ENCODE results near the gene SEC16B. TPM values are rescaled to one million over a fixed set of nuclear protein-coding genes. Genes with fewer than 3 reads are reported as not detected.

SEC16B gene
- total and polyA plus RNA-seq, 2 donors, result 0.28 to 1.6 TPM

DNA sequence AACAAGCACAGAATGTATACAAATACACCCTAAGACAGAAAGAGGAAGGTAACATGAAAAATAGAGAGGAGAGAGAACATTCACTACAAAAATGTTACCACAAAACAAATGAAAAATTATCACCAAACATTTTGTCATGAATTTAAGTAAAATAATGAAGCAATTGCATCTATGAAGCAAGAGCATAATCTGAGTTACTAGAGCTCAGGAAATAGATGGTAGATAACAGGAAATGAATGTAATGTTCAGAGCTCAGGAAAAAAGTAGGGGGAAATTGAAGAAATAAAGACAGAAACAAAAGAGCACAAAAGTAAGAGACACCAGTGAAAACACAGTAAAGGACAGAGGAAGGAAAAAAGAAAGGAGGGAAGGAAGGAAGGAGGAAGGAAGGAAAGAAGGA is 19.4 kb downstream of the SEC16B start:
- H3K36me3 ChIP-seq (ENCODE audit: control insufficient read depth in 2 of 2, insufficient read depth in 2 of 2, low read length in 1 of 2), result no peaks in the 10 kb centered on the region

DNA sequence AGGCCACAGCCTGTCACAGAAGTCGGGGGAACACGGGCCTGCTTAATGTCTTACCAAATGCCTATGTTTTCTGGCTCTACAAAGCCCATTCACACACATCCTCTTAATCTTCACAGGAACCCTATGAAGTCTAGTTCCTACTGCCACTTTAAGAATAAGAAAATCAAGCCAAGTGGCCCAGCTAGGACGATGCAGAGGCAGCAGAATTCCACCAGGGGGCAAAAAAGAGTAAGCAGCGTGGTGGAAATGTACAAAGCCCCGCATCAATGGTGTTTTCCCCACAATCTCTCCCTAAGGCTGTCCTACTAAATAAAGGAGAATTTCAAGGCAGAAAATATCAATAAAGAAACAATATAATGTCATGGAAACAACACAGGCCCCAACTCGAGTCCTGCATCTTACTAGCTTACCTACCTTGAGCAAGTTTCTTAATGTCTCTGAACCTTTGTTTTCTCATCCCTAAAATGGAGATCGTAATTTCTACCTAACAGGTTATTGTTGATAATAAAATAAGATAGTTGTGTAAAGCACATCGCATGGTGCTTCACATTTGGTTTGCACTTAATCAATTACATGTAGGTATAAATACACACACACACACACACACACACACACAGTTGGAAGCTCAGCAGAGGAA is 21.4 kb downstream of the SEC16B start:
- Histone ChIP-seq H3K36me3 (ENCODE audit: control insufficient read depth in 2 of 2, insufficient read depth in 2 of 2, low read length in 1 of 2) (no peaks in the 10 kb centered on the region), H3K27ac (ENCODE audit: low read depth in 1 of 2, low read length in 1 of 2) (no peak overlapping the region), H3K4me1 (ENCODE audit: control insufficient read depth in 2 of 2, insufficient read depth in 2 of 2, low read length in 2 of 2) (no peaks in the 10 kb centered on the region), H3K4me3 (ENCODE audit: low read length in 2 of 2) (no peak overlapping the region), H3K9me3 (ENCODE audit: control insufficient read depth in 2 of 2, insufficient read depth in 1 of 2, low read length in 1 of 2) (no peaks in the 10 kb centered on the region), H3K27me3 (ENCODE audit: control insufficient read depth in 2 of 2, insufficient read depth in 1 of 2, low read length in 1 of 2) (no peaks in the 10 kb centered on the region)
- WGBS, result 23% methylated on average over 8 of the region's 8 CpGs
- peak in 8 of 9 donors; percentile 5 to 63 (median 25) for DNase-seq (ENCODE audit: low read depth in 6 of 9, low spot score in 9 of 9)

More for the DNA sequence above, 19.4 kb downstream of the SEC16B start:
- Histone ChIP-seq H3K4me3 (ENCODE audit: low read length in 2 of 2) (no peak overlapping the region), H3K27ac (ENCODE audit: low read depth in 1 of 2, low read length in 1 of 2) (no peak overlapping the region), H3K4me1 (ENCODE audit: control insufficient read depth in 2 of 2, insufficient read depth in 2 of 2, low read length in 2 of 2) (no peaks in the 10 kb centered on the region), H3K9me3 (ENCODE audit: control insufficient read depth in 2 of 2, insufficient read depth in 1 of 2, low read length in 1 of 2) (no peaks in the 10 kb centered on the region), H3K27me3 (ENCODE audit: control insufficient read depth in 2 of 2, insufficient read depth in 1 of 2, low read length in 1 of 2) (no peaks in the 10 kb centered on the region)
- DNase-seq (ENCODE audit: low read depth in 6 of 9, low spot score in 9 of 9), result no peak

DNA sequence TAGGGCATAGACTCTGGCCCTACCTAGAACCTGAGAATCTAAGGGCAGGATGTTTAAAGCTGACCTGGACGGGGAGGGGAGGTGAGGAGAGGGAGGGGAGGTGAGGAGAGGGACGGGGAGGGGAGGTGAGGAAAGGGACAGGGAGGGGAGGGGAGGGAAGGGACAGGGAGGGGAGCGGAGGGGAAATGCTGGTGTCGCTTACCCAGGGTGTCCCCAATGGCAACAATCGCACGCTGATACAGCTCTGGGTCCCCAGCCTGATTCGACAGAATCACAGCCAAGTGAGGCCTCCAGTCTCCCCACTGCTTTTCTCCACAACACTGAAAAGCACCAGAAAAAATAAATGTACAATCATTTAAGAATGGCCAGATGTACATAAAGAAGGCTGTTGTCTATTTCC is 22.2 kb downstream of the SEC16B start:
- no peak overlapping the region for H3K27ac ChIP-seq (ENCODE audit: low read depth in 1 of 2, low read length in 1 of 2)
- WGBS, result 90% methylated on average over 7 of the region's 7 CpGs
- H3K36me3 ChIP-seq (ENCODE audit: control insufficient read depth in 2 of 2, insufficient read depth in 2 of 2, low read length in 1 of 2), result no peaks in the 10 kb centered on the region
- H3K4me3 ChIP-seq (ENCODE audit: low read length in 2 of 2), result no peak overlapping the region
- no peaks in the 10 kb centered on the region for H3K27me3 ChIP-seq (ENCODE audit: control insufficient read depth in 2 of 2, insufficient read depth in 1 of 2, low read length in 1 of 2)
- no peaks in the 10 kb centered on the region for H3K9me3 ChIP-seq (ENCODE audit: control insufficient read depth in 2 of 2, insufficient read depth in 1 of 2, low read length in 1 of 2)
- no peak for DNase-seq (ENCODE audit: low read depth in 6 of 9, low spot score in 9 of 9)
- no peaks in the 10 kb centered on the region for H3K4me1 ChIP-seq (ENCODE audit: control insufficient read depth in 2 of 2, insufficient read depth in 2 of 2, low read length in 2 of 2)

DNA sequence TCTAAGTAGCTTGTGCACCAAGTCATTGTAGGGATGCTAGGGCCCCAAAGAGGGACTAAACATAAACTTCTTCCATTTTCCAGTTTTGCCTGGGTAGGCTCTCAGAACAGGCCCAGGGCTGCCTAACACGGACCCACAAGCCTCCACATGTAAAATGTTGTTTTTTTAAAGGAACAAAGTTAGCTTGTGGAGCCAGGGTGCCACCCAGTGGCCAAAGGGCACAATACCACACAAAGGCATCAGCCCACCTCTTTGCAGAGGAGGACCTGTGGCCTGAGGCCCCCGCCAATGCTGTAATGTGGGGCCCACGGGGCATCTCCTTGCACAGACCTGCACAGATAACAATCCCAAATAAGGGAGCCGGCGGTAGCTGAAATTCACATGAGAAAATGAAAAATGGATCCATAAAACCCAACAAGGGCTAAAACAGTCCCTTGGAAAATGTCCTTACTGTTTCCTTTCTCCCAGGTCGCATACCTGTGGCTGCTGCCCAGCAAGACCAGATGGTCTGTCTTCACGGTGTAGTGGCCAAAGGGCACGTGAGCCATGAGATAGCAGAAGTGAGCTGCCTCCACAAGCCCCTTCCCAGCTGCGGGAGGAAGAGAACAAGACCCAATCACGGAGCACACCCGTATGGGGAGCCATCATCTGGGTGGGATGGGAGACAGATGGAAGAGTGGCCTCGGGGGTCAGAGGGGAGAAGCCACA is 23.8 kb downstream of the SEC16B start:
- no peak overlapping the region for H3K4me3 ChIP-seq (ENCODE audit: low read length in 2 of 2)
- H3K36me3 ChIP-seq (ENCODE audit: control insufficient read depth in 2 of 2, insufficient read depth in 2 of 2, low read length in 1 of 2), result no peaks in the 10 kb centered on the region
- H3K27me3 ChIP-seq (ENCODE audit: control insufficient read depth in 2 of 2, insufficient read depth in 1 of 2, low read length in 1 of 2), result no peaks in the 10 kb centered on the region
- no peaks in the 10 kb centered on the region for H3K9me3 ChIP-seq (ENCODE audit: control insufficient read depth in 2 of 2, insufficient read depth in 1 of 2, low read length in 1 of 2)
- DNase-seq (ENCODE audit: low read depth in 6 of 9, low spot score in 9 of 9), result peak; percentile 5 to 56 (median 11)
- H3K4me1 ChIP-seq (ENCODE audit: control insufficient read depth in 2 of 2, insufficient read depth in 2 of 2, low read length in 2 of 2), result no peaks in the 10 kb centered on the region
- no peak overlapping the region for H3K27ac ChIP-seq (ENCODE audit: low read depth in 1 of 2, low read length in 1 of 2)
- WGBS, result 62% methylated on average over 12 of the region's 12 CpGs

DNA sequence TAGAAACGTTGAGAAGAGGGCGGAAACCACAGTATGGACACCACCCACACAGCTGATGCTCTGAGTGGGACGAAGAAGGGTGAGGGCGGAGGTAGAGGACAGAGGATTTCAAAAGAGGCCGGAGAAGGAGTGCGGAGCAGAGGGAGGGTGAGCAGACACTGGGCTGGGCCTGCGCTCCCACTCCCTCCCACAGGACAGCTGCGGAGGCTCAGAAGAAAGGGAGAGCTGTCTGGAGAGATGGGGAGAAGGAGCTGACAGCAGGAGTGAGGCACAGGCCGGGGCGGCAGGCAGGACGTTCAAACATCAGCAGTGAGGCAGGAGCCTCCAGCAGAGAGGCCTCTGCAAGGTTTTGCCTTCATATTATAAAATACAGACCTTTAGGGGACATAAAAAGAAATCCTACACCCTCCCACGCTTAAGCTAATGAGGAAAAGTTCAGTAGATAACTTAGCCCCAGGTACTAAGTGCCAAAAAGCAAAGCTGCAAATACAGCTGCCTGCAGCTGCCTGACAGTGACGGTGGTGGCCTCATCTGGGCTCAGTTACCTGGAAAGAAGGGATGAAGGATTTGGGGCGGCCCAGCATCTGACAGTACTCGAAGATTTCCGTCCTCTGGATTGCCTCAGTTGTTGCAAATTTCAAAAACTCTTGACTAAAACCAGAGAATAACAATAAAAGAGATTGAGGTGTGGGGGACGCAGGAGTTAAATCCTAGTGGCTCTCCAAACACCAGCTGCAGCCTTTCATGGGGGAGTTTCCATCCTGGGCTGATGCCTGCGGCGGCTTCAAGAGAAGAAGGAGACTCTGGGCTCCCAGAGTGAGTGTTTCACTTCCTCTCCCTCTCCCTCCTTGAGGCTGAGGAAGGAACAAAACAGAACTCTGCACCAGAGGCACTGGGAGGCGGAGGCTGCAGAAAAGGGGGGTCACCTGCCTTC is 25.6 kb downstream of the SEC16B start:
- H3K36me3 ChIP-seq (ENCODE audit: control insufficient read depth in 2 of 2, insufficient read depth in 2 of 2, low read length in 1 of 2), result no peaks in the 10 kb centered on the region
- DNase-seq (ENCODE audit: low read depth in 6 of 9, low spot score in 9 of 9), result no peak
- no peaks in the 10 kb centered on the region for H3K4me1 ChIP-seq (ENCODE audit: control insufficient read depth in 2 of 2, insufficient read depth in 2 of 2, low read length in 2 of 2)
- no peaks in the 10 kb centered on the region for H3K9me3 ChIP-seq (ENCODE audit: control insufficient read depth in 2 of 2, insufficient read depth in 1 of 2, low read length in 1 of 2)
- WGBS, result 88% methylated on average over 20 of the region's 20 CpGs
- no peak overlapping the region for H3K27ac ChIP-seq (ENCODE audit: low read depth in 1 of 2, low read length in 1 of 2)
- H3K27me3 ChIP-seq (ENCODE audit: control insufficient read depth in 2 of 2, insufficient read depth in 1 of 2, low read length in 1 of 2), result no peaks in the 10 kb centered on the region
- no peak overlapping the region for H3K4me3 ChIP-seq (ENCODE audit: low read length in 2 of 2)

DNA sequence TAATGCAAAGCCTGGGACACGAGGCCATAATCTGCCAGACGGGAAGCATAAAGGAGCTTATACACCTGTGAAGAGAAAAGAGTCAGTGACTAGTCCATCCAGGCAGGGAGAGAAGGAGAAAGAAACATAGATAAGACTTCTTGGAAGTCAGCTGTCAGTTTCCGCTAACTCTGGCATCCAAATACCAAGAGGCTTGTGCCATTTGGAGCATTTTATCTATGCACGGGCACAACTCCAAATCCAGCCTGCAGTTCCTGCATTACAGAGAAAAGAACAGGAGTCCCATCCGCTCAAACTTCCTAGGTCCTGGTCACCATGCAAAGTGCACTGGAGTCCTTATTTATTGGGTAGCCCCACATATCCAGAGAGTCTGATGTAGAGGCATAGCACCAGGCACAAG is 27.9 kb downstream of the SEC16B start:
- no peak overlapping the region for H3K4me3 ChIP-seq (ENCODE audit: low read length in 2 of 2)
- H3K9me3 ChIP-seq (ENCODE audit: control insufficient read depth in 2 of 2, insufficient read depth in 1 of 2, low read length in 1 of 2), result no peaks in the 10 kb centered on the region
- H3K27me3 ChIP-seq (ENCODE audit: control insufficient read depth in 2 of 2, insufficient read depth in 1 of 2, low read length in 1 of 2), result no peaks in the 10 kb centered on the region
- H3K36me3 ChIP-seq (ENCODE audit: control insufficient read depth in 2 of 2, insufficient read depth in 2 of 2, low read length in 1 of 2), result no peaks in the 10 kb centered on the region
- WGBS, result 96% methylated on average over 5 of the region's 5 CpGs
- no peak for DNase-seq (ENCODE audit: low read depth in 6 of 9, low spot score in 9 of 9)
- no peaks in the 10 kb centered on the region for H3K4me1 ChIP-seq (ENCODE audit: control insufficient read depth in 2 of 2, insufficient read depth in 2 of 2, low read length in 2 of 2)
- H3K27ac ChIP-seq (ENCODE audit: low read depth in 1 of 2, low read length in 1 of 2), result no peak overlapping the region

DNA sequence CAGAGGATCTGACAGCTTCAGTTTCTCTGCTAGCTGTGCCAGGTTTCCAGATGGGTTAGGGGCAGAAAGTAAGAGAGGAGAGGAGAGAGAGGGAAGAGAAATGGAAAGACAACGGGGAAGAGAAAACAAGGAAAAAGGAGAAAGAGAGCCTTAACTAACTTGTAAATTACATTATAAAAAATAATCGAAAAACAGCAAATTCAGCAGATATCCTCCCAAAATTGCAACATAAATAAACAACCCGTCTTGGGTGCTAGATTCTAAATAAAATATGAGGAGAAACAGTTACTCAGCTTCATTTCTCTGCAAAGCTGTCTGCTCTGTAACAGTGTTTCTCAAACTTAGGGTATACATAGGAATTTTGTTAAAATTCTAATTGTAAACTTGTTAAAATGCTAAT is 29.2 kb downstream of the SEC16B start:
- no peak overlapping the region for H3K4me3 ChIP-seq (ENCODE audit: low read length in 2 of 2)
- WGBS, result 86% methylated on average over 3 of the region's 3 CpGs
- no peak for DNase-seq (ENCODE audit: low read depth in 6 of 9, low spot score in 9 of 9)

DNA sequence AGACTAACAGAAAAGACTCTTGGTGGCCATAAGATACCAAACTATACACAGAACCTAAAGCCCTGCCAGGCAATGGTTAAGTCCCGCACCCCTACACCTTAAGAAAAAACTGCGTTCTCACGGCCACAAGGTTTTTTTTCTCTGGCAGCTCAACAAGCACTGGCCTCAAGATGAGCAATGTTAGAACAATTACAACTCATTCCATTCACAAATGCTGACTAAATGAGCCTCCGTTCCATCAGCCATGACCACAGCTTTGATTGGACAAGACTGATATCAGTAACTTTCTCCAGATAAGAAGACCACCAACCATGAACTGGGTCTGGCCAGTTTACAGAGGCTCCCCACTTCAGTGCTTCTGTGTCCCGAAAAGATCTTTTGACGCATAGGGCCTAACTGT is 31.9 kb downstream of the SEC16B start:
- H3K9me3 ChIP-seq (ENCODE audit: control insufficient read depth in 2 of 2, insufficient read depth in 1 of 2, low read length in 1 of 2), result no peaks in the 10 kb centered on the region
- H3K4me3 ChIP-seq (ENCODE audit: low read length in 2 of 2), result no peak overlapping the region
- H3K4me1 ChIP-seq (ENCODE audit: control insufficient read depth in 2 of 2, insufficient read depth in 2 of 2, low read length in 2 of 2), result no peaks in the 10 kb centered on the region
- H3K27ac ChIP-seq (ENCODE audit: low read depth in 1 of 2, low read length in 1 of 2), result no peak overlapping the region
- DNase-seq (ENCODE audit: low read depth in 6 of 9, low spot score in 9 of 9), result no peak
- H3K36me3 ChIP-seq (ENCODE audit: control insufficient read depth in 2 of 2, insufficient read depth in 2 of 2, low read length in 1 of 2), result no peaks in the 10 kb centered on the region
- no peaks in the 10 kb centered on the region for H3K27me3 ChIP-seq (ENCODE audit: control insufficient read depth in 2 of 2, insufficient read depth in 1 of 2, low read length in 1 of 2)
- WGBS, result 89% methylated on average over 6 of the region's 6 CpGs

More for the DNA sequence above, 29.2 kb downstream of the SEC16B start:
- Histone ChIP-seq H3K27ac (ENCODE audit: low read depth in 1 of 2, low read length in 1 of 2) (no peak overlapping the region), H3K27me3 (ENCODE audit: control insufficient read depth in 2 of 2, insufficient read depth in 1 of 2, low read length in 1 of 2) (no peaks in the 10 kb centered on the region), H3K36me3 (ENCODE audit: control insufficient read depth in 2 of 2, insufficient read depth in 2 of 2, low read length in 1 of 2) (no peaks in the 10 kb centered on the region), H3K4me1 (ENCODE audit: control insufficient read depth in 2 of 2, insufficient read depth in 2 of 2, low read length in 2 of 2) (no peaks in the 10 kb centered on the region), H3K9me3 (ENCODE audit: control insufficient read depth in 2 of 2, insufficient read depth in 1 of 2, low read length in 1 of 2) (no peaks in the 10 kb centered on the region)

Measured in thymus (tissue), 11 donors.